DOHH2 (cell line): ENCODE results near the gene AZI2.

Experiments
- EZH2phosphoT487 ChIP-seq: fragments of 200-600 bp; sonication (generic); IDR thresholded peaks from 2 replicates; pipeline ENCODE4 v1.6.1; 2017; ENCODE audit warnings: borderline replicate concordance, mild to moderate bottlenecking, antibody characterized with exemption, low read length, moderate library complexity, mixed read lengths
- TF ChIP-seq, protein P1 (sequence below): fragments of 200-600 bp; sonication (generic); IDR thresholded peaks from one replicate; pipeline ENCODE4 v1.5.1; 2014; ENCODE audit warnings: antibody characterized with exemption, mild to moderate bottlenecking, low read depth, low read length; ENCODE audit not compliant: poor library complexity, severe bottlenecking

DNA sequence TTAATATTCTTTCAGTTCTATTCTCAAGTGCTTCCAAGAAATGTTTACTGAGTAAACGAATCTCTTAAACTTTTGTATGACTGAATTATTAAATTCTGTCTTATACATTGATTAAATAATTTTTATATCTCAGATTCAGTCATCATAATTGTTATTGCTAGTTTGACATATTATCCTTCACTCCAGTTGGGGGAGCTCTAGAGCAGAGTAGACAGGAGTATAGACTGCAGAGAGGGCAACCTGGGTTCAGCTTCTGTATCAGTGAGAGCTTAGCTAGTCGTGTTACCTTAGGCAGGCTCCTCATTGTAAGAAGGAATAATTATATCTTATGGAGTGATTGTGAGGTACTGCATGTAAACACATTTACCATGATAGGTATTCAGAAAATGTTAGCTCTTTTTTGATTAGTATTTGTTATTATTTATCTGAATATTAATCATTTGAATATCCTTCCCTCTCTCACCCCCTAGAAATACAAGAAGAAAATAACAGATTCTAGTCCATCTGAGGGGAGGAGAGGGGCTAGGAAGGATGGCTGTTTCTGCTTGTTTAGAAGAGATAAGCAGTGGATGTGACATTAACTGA is 31.1 kb downstream of the AZI2 start:
- TF ChIP-seq, protein P1, sequence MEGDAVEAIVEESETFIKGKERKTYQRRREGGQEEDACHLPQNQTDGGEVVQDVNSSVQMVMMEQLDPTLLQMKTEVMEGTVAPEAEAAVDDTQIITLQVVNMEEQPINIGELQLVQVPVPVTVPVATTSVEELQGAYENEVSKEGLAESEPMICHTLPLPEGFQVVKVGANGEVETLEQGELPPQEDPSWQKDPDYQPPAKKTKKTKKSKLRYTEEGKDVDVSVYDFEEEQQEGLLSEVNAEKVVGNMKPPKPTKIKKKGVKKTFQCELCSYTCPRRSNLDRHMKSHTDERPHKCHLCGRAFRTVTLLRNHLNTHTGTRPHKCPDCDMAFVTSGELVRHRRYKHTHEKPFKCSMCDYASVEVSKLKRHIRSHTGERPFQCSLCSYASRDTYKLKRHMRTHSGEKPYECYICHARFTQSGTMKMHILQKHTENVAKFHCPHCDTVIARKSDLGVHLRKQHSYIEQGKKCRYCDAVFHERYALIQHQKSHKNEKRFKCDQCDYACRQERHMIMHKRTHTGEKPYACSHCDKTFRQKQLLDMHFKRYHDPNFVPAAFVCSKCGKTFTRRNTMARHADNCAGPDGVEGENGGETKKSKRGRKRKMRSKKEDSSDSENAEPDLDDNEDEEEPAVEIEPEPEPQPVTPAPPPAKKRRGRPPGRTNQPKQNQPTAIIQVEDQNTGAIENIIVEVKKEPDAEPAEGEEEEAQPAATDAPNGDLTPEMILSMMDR = peak; percentile 61
- no peak for TF ChIP-seq EZH2phosphoT487
